Measurements from ENCODE around the gene C16orf90.
"Not testable (repeated sequence)": the region's sequence is repeated elsewhere in the genome, so short reads cannot be mapped to it uniquely, and the experiment has no call there.

Gene C16orf90

DNA sequence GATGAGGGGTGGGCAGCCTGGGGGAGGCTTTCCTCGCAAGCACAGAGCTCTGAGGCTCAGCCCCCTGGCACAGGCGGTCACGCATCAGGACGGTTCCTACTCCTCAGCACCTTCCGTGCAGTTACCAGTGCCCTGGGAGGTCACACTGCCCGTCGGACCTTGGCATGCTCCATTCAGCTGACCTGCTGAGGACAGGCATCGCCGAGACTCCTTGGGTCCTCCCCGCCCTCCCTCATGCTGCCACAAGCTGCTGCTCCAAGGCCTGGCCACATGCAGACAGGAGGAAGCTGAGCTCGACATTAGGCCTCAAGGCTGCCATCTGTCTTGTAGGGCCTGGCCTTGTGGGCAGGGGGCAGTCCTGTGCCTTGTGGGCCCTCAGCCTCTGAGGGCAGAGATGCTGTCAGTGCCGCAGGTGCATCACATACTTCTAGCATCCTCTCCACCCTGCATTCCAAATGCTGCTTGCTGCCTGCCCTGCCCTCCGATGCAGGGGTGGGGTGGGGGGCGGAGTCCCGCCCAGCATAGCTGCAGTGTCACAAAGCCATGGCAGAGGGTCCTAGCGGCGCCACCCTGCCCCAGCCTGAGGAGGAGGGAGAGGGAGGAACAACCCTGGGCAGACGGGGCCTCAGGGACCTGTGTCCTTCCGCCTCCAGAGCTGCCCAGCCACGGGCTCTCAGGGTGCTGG, 9.3 kb downstream of the C16orf90 start:
- DNase-seq (ENCODE audit: low read depth, low spot score), result no peak
- no peak overlapping the region for H3K27ac ChIP-seq

DNA sequence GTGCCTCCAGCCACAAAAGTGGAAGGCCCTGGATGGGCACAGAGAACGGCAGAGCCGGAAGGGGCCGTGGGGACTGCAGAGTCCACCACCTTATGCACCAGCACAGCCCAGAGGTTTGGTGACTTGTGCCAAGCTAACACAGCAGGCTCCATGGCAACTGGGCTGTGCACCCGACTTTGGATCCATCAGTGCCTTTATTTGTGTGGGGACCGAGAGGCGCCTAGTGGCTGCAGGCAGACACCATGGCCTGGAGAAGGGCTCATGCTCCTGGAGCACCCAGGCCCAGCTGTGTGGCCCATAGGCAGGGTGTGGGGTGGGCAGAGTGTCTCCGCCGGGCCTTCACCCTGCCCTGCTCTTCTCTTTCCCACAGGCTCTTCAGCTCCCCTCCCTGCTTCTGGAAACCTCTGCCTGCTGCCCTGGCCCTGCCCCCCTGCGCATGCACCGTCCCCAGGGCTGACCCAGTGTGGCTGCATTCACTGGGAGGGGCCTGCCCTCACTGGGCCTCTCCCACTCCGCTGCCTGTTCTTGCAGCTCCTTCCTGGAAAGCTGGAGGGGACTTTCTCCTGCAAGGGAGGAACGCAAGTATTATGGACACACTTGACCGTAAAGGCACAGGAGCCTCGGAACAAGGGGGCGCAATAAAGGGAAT, 10.1 kb downstream of the C16orf90 start:
- H3K27ac ChIP-seq, result no peak overlapping the region
- DNase-seq (ENCODE audit: low read depth, low spot score), result no peak

DNA sequence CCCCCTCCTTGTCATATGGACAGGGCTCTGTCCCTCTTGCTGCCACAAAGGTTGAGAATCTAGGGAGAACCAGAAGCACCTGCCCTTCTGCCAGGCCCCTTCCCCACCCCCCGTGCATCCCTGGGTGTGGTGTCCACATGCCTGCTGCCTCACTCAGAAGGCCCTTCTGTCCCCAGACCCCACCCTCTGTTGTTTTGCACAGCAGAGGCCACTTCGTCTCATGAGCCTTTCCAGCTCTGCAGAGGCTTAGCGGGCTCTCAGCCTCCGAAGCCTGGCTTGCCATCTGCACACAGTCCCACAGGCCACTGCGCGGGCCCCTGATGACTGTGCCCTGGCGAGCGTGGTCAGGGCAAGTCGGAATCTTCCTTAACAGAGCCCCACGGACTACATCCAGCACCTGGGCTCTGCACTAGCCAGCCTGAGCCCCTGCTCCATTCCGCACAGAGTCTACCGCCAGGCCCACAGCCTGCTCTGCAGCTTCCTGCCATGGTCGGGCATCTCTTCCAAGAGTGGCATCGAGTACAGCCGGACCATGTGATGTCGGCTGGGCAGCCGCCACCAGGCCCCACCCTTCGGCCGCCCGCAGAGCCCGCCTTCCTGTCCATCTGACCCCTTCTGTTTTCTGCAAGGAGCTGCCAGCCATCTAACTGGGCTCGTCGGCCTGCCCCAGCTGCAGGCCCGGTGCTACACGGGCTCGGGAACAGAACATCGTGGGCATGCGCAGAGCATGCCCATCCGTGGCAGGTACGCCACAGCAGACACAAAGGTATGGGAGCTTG, 10.8 kb downstream of the C16orf90 start:
- no peak overlapping the region for H3K27ac ChIP-seq
- no peak for DNase-seq (ENCODE audit: low read depth, low spot score)

DNA sequence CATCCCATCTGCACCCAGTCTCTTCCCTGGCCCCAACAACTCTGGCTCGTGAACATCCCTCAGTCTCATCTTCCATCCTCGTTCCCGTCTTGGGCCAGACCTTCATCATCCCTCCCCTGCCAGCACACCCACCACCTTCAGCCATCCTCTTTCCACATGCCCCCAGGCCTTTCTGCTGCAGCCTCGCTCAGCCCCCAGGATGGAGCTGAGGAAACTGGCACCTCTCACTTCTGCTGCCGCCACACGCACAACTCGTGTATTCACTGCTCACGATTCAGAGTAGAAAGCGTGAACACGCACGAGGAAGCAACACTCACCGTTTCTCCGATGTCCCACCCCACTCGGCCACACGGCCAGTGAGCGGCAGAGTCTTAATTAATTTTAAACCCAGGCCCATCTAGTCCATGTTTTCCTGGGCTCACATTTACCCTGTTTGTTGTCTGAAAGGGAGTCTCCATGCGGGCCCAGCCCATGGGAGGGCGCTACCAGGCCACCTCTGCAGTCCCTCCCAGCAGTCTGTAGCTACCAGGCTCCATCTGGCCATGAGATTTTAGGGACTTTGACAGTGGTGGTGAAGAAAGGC, 12.5 kb downstream of the C16orf90 start:
- DNase-seq (ENCODE audit: low read depth, low spot score), result no peak
- H3K27ac ChIP-seq, result no peak overlapping the region

DNA sequence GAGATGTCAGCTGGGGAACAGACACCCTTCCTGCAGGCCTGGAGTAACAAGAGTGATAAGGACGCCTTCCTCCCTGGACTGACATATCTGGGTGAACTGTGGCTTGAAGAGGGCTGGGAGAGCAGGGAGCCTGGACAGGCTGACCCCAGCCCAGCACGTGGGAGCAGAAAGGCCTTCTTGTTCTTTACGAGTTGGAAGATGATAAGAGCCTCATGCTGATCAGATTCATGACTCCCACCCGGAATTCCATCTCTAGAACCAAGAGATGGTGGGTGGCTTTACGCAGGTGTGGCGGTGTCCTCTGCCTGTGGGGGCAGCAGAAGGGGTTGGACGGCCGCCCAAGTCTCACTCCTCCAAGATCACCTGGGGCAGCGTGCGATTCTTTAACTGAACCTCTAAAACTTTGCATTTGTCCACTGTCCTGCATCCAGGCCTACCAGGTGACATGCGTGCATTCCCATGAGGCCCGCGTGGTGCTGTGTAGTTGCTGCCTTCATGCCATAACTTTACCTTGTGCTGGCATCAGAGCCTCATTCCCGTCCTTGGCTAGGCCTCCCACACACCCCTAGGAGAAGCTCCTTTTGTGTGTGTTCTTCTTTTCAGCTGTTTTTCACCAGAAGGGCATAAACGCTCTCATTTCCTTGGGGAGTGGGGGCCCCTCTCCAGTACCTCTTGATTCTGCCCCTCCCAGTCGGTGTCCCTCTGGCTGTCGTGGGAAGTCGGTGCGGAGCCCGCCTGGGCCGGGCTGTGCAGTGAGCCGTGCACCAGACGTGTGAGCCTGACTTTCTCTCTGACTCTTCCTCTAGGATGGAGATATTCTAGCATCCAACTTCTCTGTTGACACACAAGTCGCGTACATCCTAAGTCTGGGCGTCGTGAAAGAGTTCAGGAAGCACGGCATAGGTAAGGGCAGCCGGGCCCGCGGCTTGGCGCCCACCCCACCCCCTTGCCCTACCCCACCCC, 13.3 kb downstream of the C16orf90 start:
- no peak for DNase-seq (ENCODE audit: low read depth, low spot score)
- no peak overlapping the region for H3K27ac ChIP-seq

DNA sequence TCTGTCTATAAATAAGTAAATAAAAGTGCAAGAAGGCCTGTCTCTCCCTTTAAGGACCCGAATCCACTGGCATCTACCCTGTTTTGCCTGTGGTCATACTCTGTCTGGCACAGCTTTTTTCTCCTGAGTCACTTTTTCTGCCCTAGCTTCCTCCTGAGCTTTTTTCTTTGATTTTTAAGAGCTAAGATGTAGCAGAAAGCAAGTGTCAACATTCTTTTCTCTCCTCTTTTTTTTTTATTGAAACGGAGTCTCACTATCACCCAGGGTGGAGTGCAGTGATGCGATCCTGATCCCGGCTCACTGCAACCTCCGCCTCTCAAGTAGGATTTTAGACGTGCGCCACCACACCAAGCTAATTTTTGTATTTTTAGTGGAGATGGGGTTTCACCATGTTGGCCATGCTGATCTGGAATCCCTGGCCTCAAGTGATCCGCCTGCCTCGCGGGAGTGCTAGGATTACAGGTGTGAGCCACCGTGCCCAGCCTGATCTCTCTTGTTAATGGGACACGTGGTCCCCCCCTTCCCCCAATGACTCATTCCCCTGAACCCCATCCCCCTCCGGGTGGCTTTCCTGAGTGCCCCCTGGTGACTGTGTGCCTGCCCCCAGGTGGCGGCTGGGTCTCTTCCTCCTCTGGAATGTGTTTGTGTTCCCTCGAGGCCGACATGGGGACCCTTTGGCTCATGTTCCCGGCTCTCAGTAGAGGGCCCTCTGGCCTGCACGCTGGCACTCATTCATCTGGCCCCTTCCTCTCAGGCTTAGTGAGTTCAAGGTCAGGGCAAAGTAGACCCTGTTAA, 14.2 kb downstream of the C16orf90 start:
- DNase-seq (ENCODE audit: low read depth, low spot score), result no peak
- no peak overlapping the region for H3K27ac ChIP-seq

DNA sequence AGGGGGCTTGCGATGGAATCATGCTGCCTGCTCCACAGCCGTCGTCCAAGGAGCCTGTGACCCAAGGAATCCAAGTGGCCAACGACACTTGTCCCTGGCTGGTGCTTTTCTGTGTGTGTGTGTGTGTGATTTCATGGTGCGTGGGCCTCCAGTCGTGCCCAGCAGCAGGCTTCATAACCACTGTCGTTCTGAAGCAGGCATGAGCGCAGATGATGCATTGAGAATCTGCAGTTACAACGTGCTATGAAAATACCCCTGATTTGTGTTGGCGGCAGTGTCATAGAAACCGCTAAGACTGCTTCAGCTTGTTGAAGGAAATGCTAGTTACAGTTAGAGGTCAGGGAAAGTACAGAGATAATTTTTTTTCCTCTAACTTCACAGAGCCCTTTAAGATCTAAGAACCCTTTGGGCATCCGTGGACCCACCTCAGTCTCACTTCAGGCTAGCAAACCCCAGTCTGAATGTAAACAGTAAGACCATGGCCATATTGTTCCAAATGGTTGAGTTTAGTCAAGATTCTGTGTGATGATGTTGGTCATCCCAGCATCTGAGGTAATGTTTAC, 15.6 kb downstream of the C16orf90 start:
- H3K27ac ChIP-seq, result no peak overlapping the region
- no peak for DNase-seq (ENCODE audit: low read depth, low spot score)

DNA sequence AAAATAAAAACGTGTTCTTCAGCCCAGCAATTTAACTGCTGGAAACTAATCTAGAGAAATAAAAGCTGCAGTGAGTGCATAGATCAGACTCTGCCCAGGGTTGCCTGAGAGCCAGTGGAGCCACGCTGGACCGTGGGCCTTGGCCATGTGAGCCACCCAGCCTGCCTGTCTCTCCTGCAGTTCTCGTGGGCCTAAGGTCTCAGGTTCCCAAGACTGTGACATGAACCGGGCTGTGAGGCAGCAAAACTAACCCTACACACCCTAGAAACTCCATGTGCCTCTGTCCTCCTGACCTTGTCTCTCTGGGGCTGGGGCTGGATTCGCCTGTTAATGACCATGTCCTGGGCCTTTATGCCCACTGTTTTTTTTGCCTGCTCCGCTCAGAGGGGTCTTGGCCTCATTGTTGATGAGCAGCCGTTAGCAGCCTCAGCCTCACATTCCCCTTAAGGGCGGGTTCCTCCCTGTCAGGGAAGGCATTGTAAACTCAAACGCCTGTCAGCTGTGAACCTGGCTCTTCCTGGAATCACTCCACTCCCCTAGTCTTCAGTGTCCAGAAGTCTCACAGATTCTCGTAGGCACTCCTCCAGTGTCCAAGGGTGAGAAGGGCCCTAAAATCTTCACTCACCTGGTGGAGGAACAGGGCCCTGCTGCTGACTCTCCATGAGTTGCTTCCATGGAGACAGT, 16.9 kb downstream of the C16orf90 start:
- no peak for DNase-seq (ENCODE audit: low read depth, low spot score)
- H3K27ac ChIP-seq, result no peak overlapping the region

DNA sequence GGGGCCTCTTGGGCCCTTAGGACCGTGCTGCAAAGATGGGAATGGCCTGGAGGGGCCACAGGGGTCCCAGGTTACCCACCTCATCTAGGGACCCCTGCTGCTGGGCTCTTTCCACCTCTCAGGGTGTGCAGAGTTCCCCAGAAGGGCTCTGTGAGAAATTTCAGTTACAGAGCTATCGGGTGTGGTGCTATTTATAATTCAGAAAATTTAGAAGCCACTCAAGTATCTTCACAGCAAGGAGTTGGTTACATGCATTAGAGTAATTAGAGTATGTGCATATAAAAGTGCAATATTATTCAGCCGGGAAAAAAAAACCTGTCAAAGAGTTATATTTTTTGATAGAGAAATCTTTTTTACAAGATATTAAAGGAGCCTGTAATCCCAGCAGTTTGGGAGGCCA, 18.9 kb downstream of the C16orf90 start:
- no peak overlapping the region for H3K27ac ChIP-seq
- DNase-seq (ENCODE audit: low read depth, low spot score), result no peak

DNA sequence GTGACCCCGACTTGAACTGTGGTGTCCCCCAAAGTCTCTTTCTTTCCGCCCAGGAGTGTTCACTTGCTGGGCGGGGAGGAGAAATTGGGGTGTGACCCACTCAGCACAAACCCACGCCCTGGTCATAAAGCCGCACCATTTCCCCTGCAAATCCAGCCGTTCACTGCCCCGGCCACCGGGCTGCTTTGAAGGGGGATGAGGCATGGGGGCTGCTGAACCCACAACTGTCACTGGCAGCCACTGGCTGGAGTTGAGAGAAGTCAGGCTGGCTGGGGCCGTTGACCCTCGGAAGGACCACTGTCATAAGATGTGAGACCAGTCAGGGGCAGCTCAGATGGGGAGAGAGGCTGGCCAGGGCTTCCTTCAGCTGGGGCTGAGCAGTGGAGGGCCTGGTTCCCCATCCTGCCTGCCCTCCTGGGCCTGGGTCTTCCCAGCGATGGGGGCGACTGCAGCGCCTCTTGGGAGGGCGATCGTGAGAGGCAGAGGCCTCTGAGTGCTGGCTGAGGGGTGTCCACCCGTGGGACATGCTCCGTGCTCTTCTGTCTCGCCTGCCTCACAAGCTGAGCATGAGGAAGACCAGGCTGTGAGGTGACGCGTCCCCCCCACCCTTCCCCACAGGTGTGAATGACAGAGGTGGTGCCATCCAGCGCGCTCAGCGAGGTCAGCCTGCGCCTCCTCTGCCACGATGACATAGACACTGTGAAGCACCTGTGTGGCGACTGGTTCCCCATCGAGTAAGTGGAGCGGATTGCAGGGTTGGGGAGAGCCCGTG, 19.5 kb downstream of the C16orf90 start:
- H3K27ac ChIP-seq, result no peak overlapping the region
- no peak for DNase-seq (ENCODE audit: low read depth, low spot score)

DNA sequence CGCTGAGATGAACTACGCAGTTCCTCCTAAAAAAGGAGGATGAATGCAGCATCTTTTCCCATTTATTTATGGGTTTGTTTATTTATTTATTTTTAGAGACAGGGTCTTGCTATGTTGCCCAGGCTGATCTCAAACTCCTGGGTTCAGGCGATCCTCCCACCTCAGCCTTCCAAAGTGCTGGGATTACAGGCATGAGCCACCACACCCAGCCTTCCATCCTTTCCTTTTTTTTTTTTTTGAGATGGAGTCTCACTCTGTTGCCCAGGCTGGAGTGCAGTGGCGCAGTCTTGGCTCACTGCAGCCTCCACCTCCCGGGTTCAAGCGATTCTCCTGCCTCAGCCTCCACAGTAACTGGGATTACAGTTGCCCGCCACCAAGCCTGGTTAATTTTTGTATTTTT, 20.4 kb downstream of the C16orf90 start:
- not testable (repeated sequence) for DNase-seq (ENCODE audit: low read depth, low spot score); H3K27ac ChIP-seq

DNA sequence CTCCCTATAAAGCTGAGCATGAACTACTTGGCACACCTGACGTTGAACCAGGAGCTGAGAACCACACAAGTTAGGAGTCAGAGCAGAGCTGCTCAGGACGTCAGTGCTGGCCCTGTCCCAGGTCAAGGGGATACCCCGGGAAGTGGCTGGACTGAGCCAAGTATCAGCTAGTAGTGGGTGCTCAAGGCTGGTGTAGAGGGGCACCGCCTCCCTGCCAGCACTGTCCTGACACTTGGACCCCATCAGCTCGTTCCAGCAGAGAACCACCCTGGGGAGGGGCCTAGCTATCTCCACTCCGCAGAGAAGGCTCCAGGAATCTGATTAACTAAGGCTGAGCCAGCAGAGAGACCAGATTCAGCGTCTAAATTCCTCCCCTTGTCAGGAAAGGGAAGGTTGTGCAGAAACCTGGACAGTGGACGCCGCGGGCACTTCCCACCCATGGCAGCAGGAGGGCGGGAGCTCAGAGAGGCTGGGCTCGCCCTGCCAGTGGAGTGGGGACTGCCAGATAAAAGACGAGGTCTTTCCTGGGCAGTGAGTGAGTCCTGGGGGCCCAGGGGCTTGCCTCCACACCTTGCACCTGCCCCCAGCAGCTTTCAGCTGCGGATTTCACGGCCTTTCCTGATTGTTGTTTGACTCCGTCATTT, 21.0 kb downstream of the C16orf90 start:
- H3K27ac ChIP-seq, result no peak overlapping the region
- DNase-seq (ENCODE audit: low read depth, low spot score), result no peak

DNA sequence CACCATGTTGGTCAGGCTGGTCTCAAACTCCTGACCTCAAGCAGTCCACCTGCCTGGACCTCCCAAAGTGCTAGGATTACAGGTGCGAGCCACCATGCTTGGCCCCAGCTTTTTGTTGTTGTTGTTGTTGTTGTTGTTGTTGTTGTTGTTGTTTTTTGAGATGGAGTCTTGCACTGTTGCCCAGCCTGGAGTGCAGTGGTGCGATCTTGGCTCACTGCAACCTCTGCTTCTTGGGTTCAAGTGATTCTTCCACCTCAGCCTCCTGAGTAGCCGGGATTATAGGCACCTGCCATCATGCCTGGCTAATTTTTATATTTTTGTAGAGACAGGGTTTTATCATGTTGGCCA, 21.7 kb downstream of the C16orf90 start:
- H3K27ac ChIP-seq; DNase-seq (ENCODE audit: low read depth, low spot score): not testable (repeated sequence)

DNA sequence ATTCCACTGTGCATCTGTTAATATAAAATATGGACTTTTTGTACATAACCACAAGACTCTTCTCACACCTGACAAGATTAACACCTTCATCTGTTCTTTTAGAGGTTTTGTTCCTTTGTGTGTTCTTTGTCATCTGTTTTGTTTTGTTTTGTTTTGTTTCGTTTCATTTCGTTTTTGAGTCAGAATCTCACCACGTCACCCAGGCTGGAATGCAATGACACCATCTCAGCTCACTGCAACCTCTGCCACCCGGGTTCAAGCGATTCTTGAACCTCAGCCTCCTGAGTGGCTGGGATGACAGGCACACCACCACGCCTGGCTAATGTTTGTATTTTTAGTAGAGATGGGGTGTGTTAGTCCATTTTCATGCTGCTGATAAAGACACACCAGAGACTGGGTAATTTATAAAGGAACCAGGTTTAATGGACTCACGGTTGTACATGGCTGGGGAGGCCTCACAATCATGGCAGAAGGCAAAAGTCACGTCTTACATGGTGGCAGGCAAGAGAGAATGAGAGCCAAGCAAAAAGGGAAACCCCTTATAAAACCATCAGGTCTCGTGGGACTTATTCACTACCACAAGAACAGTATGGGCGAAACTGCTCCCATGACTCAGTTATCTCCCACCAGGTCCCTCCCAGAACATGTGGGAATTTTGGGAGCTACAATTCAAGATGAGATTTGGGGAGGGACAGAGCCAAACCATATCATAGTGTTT, 22.3 kb downstream of the C16orf90 start:
- no peak for DNase-seq (ENCODE audit: low read depth, low spot score)
- no peak overlapping the region for H3K27ac ChIP-seq

DNA sequence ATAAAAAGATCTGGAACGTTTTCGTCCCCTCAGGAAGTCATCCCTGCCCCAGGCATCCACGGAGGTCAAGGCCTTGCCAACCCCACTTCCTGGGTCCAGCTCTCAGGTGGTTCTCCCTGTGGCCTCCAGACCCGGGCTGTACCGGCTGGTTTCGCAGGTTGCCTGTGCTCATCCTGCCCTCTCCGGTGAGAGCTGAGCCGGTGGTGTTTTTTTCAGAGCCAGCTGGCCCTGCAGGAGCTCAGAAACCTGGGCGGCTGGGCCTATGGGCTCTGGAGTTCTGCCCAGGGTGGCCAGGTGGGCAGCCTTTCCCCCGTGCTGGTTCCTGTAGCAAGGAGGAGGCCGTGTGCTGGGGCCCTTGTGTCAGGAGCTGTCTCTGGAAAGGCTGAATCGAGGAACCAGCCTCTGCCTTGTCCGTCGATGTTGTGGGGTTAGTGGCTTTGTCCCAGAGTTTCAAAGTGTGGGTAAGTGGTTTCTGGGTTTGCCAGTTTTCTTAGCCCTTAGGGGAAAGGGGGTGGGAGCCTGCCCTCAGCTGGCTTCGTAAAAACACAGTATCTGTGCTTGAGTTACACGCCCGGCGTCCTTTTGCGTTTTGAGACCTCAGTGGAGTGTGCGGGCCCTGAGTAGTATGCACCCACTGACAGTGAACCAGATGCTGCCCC, 23.6 kb downstream of the C16orf90 start:
- H3K27ac ChIP-seq, result no peak overlapping the region
- no peak for DNase-seq (ENCODE audit: low read depth, low spot score)

DNA sequence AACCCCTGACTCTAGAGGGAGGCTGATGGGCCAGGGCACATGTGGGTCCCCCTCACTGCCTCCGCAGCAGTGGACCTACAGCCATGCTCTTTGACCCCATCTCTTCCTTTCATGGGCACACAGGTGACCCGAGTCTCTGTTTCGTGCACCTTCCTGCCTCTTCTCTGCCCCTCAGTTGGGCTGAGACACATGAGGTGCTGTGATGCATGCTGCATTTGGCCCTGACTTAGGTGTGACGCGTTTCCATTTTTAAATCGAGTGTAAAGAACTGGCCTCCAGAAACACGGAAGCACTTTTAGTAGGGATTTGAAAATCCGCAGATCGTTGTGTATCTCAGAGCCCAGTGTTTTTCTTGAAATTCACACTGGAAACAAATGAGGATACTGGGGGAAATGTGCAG, 24.6 kb downstream of the C16orf90 start:
- DNase-seq (ENCODE audit: low read depth, low spot score), result no peak
- no peak overlapping the region for H3K27ac ChIP-seq
